GM10248 (cell line): Measurements from ENCODE around the gene IBSP.

ENCODE experiments used
- CTCF ChIA-PET: fragments of 300-600 bp; sonication (Branson Sonifier 250); formaldehyde crosslinking; extraction: SDS; loops from one replicate; lab custom pipeline; 2021; ENCODE audit warnings: antibody characterized with exemption; lab: Yijun Ruan, JAX
- POLR2A ChIA-PET: fragments of 350-650 bp; sonication (Branson Sonifier 250); formaldehyde crosslinking; extraction: SDS; loops from one replicate; lab custom pipeline; 2020; ENCODE audit warnings: antibody characterized with exemption; lab: Yijun Ruan, JAX
- DNase-seq: peaks from one replicate; pipeline ENCODE4 v3.0.0; 2012; ENCODE audit errors: extremely low spot score
- CTCF ChIP-seq: IDR thresholded peaks from 2 replicates; pipeline ENCODE4 v1.5.1; 2012; ENCODE audit warnings: mild to moderate bottlenecking, low read depth; ENCODE audit errors: extremely low read depth, missing control alignments, control extremely low read depth

The IBSP gene

GRCh38 chr4:87856816-87857215 lies 57.5 kb downstream of the IBSP start:
- ChIA-PET CTCF (interaction anchor here (1.9 kb wide), 1 partner anchor 355 kb away, joined by 7 read pairs; no protein-coding TSS in a partner anchor), POLR2A (no interaction called here)
- no peak for TF ChIP-seq CTCF
- no peak for DNase-seq

- CTCF ChIA-PET: interaction anchor here (1.0 to 1.9 kb wide), 2 partner anchors 11 to 354 kb away, joined by 4 to 7 read pairs; no protein-coding TSS in a partner anchor
- TF ChIP-seq CTCF: no peak
- DNase-seq: no peak
- POLR2A ChIA-PET: no interaction called here
Measured at GRCh38 chr4:87857789-87858188, 58.4 kb downstream of the IBSP start.
